IMR-90 (cell line): Measurements from ENCODE around the gene CFC1B. TPM values are rescaled to one million over a fixed set of nuclear protein-coding genes. Genes with fewer than 3 reads are reported as not detected.
"Not testable (repeated sequence)": the region's sequence is repeated elsewhere in the genome, so short reads cannot be mapped to it uniquely, and the experiment has no call there.

Experiments used
- ATAC-seq: fragments of 200-7000 bp; cut with Tn5 transposase; 2 replicates; pipeline ENCODE4 v1.9.1; 2020; ENCODE audit warnings: low read depth, mild to moderate bottlenecking, moderate library complexity
- Bru-seq: library from RNA; stranded (reverse); fragments of 400-500 nt; gene quantifications from one replicate; lab custom pipeline; 2021; lab: Mats Ljungman, UMichigan
- BruChase-seq, 2 experiments: library from RNA; stranded (reverse); fragments of 400-500 nt; gene quantifications; one replicate each; lab custom pipeline; 2021; lab: Mats Ljungman, UMichigan
- BruUV-seq: library from RNA; stranded (reverse); fragments of 400-500 nt; replicated peaks from 2 replicates; lab custom pipeline; 2021; lab: Mats Ljungman, UMichigan
- CTCF ChIA-PET: fragments of 300-600 bp; formaldehyde crosslinking; extraction: SDS; loops from one replicate; lab custom pipeline; 2021; ENCODE audit warnings: antibody characterized with exemption; lab: Yijun Ruan, JAX
- POLR2A ChIA-PET: fragments of 300-600 bp; sonication (Branson Sonifier 250); formaldehyde crosslinking; loops from one replicate; lab custom pipeline; 2022; ENCODE audit warnings: antibody characterized with exemption; ENCODE audit not compliant: unreplicated experiment; lab: Charles Lee
- DNase-seq: peaks from one replicate; pipeline ENCODE4 v3.0.0; 2013
- H2AFZ ChIP-seq: replicated peaks from 2 replicates; pipeline ENCODE3; 2013; ENCODE audit warnings: low read length, mild to moderate bottlenecking; ENCODE audit not compliant: poor library complexity
- H2AK5ac ChIP-seq: 2 replicates; pipeline ENCODE4 v1.6.1; 2013; ENCODE audit warnings: low read depth, low read length, inconsistent platforms
- H2AK9ac ChIP-seq: replicated peaks from 2 replicates; pipeline ENCODE3; 2013; ENCODE audit warnings: mild to moderate bottlenecking, low read depth, low read length, moderate library complexity; ENCODE audit not compliant: poor library complexity
- H2BK120ac ChIP-seq: 2 replicates; pipeline ENCODE4 v1.6.1; 2013; ENCODE audit warnings: low read depth, low read length, inconsistent platforms
- H2BK15ac ChIP-seq: 3 replicates; pipeline ENCODE4 v1.6.1; 2013; ENCODE audit warnings: low read depth, low read length, inconsistent platforms
- H2BK20ac ChIP-seq: 2 replicates; pipeline ENCODE4 v1.6.1; 2013; ENCODE audit warnings: low read depth, mild to moderate bottlenecking, inconsistent platforms, low read length, moderate library complexity
- H2BK5ac ChIP-seq: 2 replicates; pipeline ENCODE4 v1.6.1; 2013; ENCODE audit warnings: mild to moderate bottlenecking, low read depth, low read length, inconsistent platforms; ENCODE audit not compliant: poor library complexity, severe bottlenecking
- H3K14ac ChIP-seq: replicated peaks from 2 replicates; pipeline ENCODE4 v1.6.1; 2013; ENCODE audit warnings: low read depth, low read length, inconsistent platforms
- H3K18ac ChIP-seq: 2 replicates; pipeline ENCODE4 v1.6.1; 2013; ENCODE audit warnings: low read depth, low read length, control low read depth
- H3K23ac ChIP-seq: 2 replicates; pipeline ENCODE4 v1.6.1; 2013; ENCODE audit warnings: low read depth, low read length, inconsistent platforms
- H3K27ac ChIP-seq: 2 replicates; pipeline ENCODE4 v1.5.1; 2013; ENCODE audit warnings: mild to moderate bottlenecking, control low read depth, low read length; ENCODE audit not compliant: insufficient read depth
- H3K27me3 ChIP-seq: 2 replicates; pipeline ENCODE4 v1.6.1; 2013; ENCODE audit warnings: low read length; ENCODE audit not compliant: control insufficient read depth, insufficient read depth
- H3K36me3 ChIP-seq: 2 replicates; pipeline ENCODE4 v1.6.1; 2013; ENCODE audit warnings: low read length, mixed read lengths; ENCODE audit not compliant: control insufficient read depth, insufficient read depth
- H3K4ac ChIP-seq: 2 replicates; pipeline ENCODE4 v1.6.1; 2013; ENCODE audit warnings: low read depth, low read length, inconsistent platforms
- H3K4me1 ChIP-seq: 2 replicates; pipeline ENCODE4 v1.6.1; 2013; ENCODE audit warnings: low read length, mixed read lengths; ENCODE audit not compliant: control insufficient read depth, insufficient read depth
- H3K4me2 ChIP-seq: 2 replicates; pipeline ENCODE4 v1.6.1; 2013; ENCODE audit warnings: low read depth, mild to moderate bottlenecking, control low read depth, low read length, moderate library complexity
- H3K4me3 ChIP-seq: 2 replicates; pipeline ENCODE4 v1.5.1; 2013; ENCODE audit warnings: low read depth, mild to moderate bottlenecking, control low read depth, low read length, moderate library complexity; ENCODE audit not compliant: insufficient read depth
- H3K56ac ChIP-seq: 2 replicates; pipeline ENCODE4 v1.6.1; 2013; ENCODE audit warnings: low read length, inconsistent platforms; ENCODE audit not compliant: insufficient read depth; ENCODE audit errors: extremely low read depth
- H3K79me1 ChIP-seq, 2 experiments: 2 replicates each; pipeline ENCODE4 v1.6.1; 2013; ENCODE audit warnings: low read length in 2 of 2, inconsistent platforms in 1 of 2, low read depth in 1 of 2
- H3K9ac ChIP-seq: 2 replicates; pipeline ENCODE4 v1.6.1; 2013; ENCODE audit warnings: low read depth, low read length, control low read depth
- H3K9me1 ChIP-seq: 2 replicates; pipeline ENCODE4 v1.6.1; 2013; ENCODE audit warnings: low read length, inconsistent platforms; ENCODE audit not compliant: insufficient read depth
- H3K9me3 ChIP-seq: 2 replicates; pipeline ENCODE4 v1.6.1; 2013; ENCODE audit warnings: low read length; ENCODE audit not compliant: control insufficient read depth, insufficient read depth
- H4K20me1 ChIP-seq: 2 replicates; pipeline ENCODE4 v1.6.1; 2013; ENCODE audit warnings: low read length, inconsistent platforms; ENCODE audit not compliant: insufficient read depth
- H4K5ac ChIP-seq: 2 replicates; pipeline ENCODE4 v1.6.1; 2013; ENCODE audit warnings: mild to moderate bottlenecking, low read depth, low read length, control low read depth
- H4K8ac ChIP-seq, 2 experiments: 2 replicates each; pipeline ENCODE4 v1.6.1; 2013; ENCODE audit warnings: low read depth in 2 of 2, low read length in 2 of 2, control low read depth in 1 of 2, inconsistent platforms in 1 of 2
- H4K91ac ChIP-seq: 2 replicates; pipeline ENCODE4 v1.6.1; 2013; ENCODE audit warnings: low read depth, low read length, inconsistent platforms; ENCODE audit not compliant: insufficient read depth
- WGBS, 2 experiments: methylation state at CpG; one replicate each; pipeline versions ENCODE4 v1.1.5 to v1.1.7; 2013; ENCODE audit warnings: missing lambda C conversion rate in 2 of 2; ENCODE audit not compliant: insufficient read length in 1 of 2; ENCODE audit errors: extremely low coverage in 2 of 2; 5-methylcytosine and 5-hydroxymethylcytosine counted together
- dilution Hi-C: fragments of 300-500 bp; cut with HindIII; formaldehyde crosslinking; loops from one replicate; pipeline ENCODE4 v1.14.3; 2018; ENCODE audit warnings: low sequenced_read_pairs; ENCODE audit not compliant: unreplicated experiment
- in situ Hi-C: fragments of 300-500 bp; cut with MboI; formaldehyde crosslinking; loops from 3 replicates; pipeline ENCODE4 v1.14.3; 2019; ENCODE audit warnings: low sequenced_read_pairs, inconsistent platforms, mixed read lengths
- intact Hi-C: fragments of 100-400 bp; cut with micrococcal nuclease; formaldehyde crosslinking; loops from 2 replicates; pipeline ENCODE4 v1.10.0; 2022
- long read RNA-seq: library from polyadenylated mRNA; unstranded; transcript quantifications from one replicate; pipeline ENCODE4 v2.0.0, GENCODE V29; 2021; ENCODE audit not compliant: unreplicated experiment
- polyA plus RNA-seq, 3 experiments: library from polyadenylated mRNA; depleted of rRNA; stranded (reverse); fragments of >200 nt; gene quantifications; 2 replicates each; pipeline ENCODE4 v1.2.3, GENCODE V29; 2012; ENCODE audit warnings: low replicate concordance in 1 of 3
- total RNA-seq: library from RNA; depleted of rRNA; stranded (reverse); fragments of >200 nt; gene quantifications from 2 replicates; pipeline ENCODE4 v1.2.3, GENCODE V29; 2012; rRNA removed

CFC1B gene
- total RNA-seq (not detected in 2 replicates), polyA plus RNA-seq (2012; rRNA removed) (not detected in 2 replicates), Bru-seq, nascent RNA (not detected), BruChase-seq, experiment 1, labeled RNA remaining after a 6-hour chase (not detected), BruChase-seq, experiment 2, labeled RNA remaining after a 2-hour chase (not detected)
- polyA plus RNA-seq (2012; cell fraction: cytosol; rRNA removed) = not detected in 2 replicates
- not detected in 2 replicates for polyA plus RNA-seq (2012; cell fraction: nucleus; rRNA removed; ENCODE audit: low replicate concordance)
- long read RNA-seq = 0 reads

GRCh38 chr2:130520992-130521391 is at the start of gene CFC1B:
Gene CFC1B (plus strand): TSS chr2:130521222. CDS start chr2:130521485, 263 bp downstream.
- H3K56ac ChIP-seq, H3K27ac ChIP-seq, H3K4me3 ChIP-seq, H4K5ac ChIP-seq, H2BK20ac ChIP-seq, H3K9me1 ChIP-seq, intact Hi-C loops, H3K36me3 ChIP-seq, DNase-seq, dilution Hi-C loops, H3K14ac ChIP-seq, H3K4me1 ChIP-seq, H2AFZ ChIP-seq, ATAC-seq, H2AK9ac ChIP-seq, H2AK5ac ChIP-seq, CTCF ChIA-PET, H3K4ac ChIP-seq, BruUV-seq, H3K4me2 ChIP-seq, H2BK120ac ChIP-seq, H2BK5ac ChIP-seq, H3K79me1 ChIP-seq, H4K91ac ChIP-seq, H3K23ac ChIP-seq, H3K9ac ChIP-seq, H3K9me3 ChIP-seq, in situ Hi-C loops, H4K8ac ChIP-seq, H4K20me1 ChIP-seq, POLR2A ChIA-PET, H2BK15ac ChIP-seq, H3K27me3 ChIP-seq, H3K18ac ChIP-seq: not testable (repeated sequence)
- WGBS, 2 experiments = no CpG with 5 or more reads among the region's 7 CpGs

- H3K9ac ChIP-seq, H3K56ac ChIP-seq, H2BK5ac ChIP-seq, dilution Hi-C loops, H2AFZ ChIP-seq, H3K4me3 ChIP-seq, H3K27ac ChIP-seq, intact Hi-C loops, in situ Hi-C loops, H2BK120ac ChIP-seq, H3K36me3 ChIP-seq, H3K14ac ChIP-seq, H3K9me1 ChIP-seq, POLR2A ChIA-PET, H3K4ac ChIP-seq, H3K18ac ChIP-seq, H4K91ac ChIP-seq, ATAC-seq, BruUV-seq, H3K4me1 ChIP-seq, H2BK15ac ChIP-seq, H3K4me2 ChIP-seq, H2AK9ac ChIP-seq, H4K20me1 ChIP-seq, H2AK5ac ChIP-seq, H3K23ac ChIP-seq, H4K8ac ChIP-seq, H4K5ac ChIP-seq, H2BK20ac ChIP-seq, H3K79me1 ChIP-seq, H3K9me3 ChIP-seq, DNase-seq, H3K27me3 ChIP-seq, CTCF ChIA-PET: not testable (repeated sequence)
- no CpG with 5 or more reads among the region's 4 CpGs for WGBS, 2 experiments
Measured at GRCh38 chr2:130491073-130491472, 29.9 kb upstream of the CFC1B start.
